PC-3 (cell line): ENCODE data around the gene LSP1. TPM values are rescaled to one million over a fixed set of nuclear protein-coding genes. Genes with fewer than 3 reads are reported as not detected.

ENCODE experiments used
- ATAC-seq: fragments of 200-7000 bp; cut with Tn5 transposase; 2 replicates; pipeline ENCODE4 v1.9.1; 2020; ENCODE audit warnings: mild to moderate bottlenecking, moderate library complexity
- BruUV-seq: library from RNA; stranded (reverse); fragments of 400-500 nt; replicated peaks from 2 replicates; lab custom pipeline; 2021; lab: Mats Ljungman, UMichigan
- CTCF ChIA-PET: fragments of 300-600 bp; sonication (Branson Sonifier 250); formaldehyde crosslinking; loops from one replicate; lab custom pipeline; 2022; ENCODE audit warnings: antibody characterized with exemption; lab: Charles Lee
- POLR2A ChIA-PET: fragments of 300-600 bp; sonication (Branson Sonifier 250); formaldehyde crosslinking; loops from one replicate; lab custom pipeline; 2022; ENCODE audit warnings: antibody characterized with exemption; ENCODE audit not compliant: unreplicated experiment; lab: Charles Lee
- DNase-seq: peaks from one replicate; pipeline ENCODE4 v3.0.0-alpha.2; 2015
- H2AFZ ChIP-seq: fragments of 300-600 bp; sonication (generic); 2 replicates; pipeline ENCODE4 v1.6.0; 2016; ENCODE audit warnings: antibody characterized with exemption, low read length
- H3F3A ChIP-seq: fragments of 300-600 bp; sonication (generic); one replicate; pipeline ENCODE4 v1.6.0; 2017; ENCODE audit warnings: antibody characterized with exemption, low read length, control low read depth, mild to moderate bottlenecking; ENCODE audit not compliant: unreplicated experiment
- H3K27ac ChIP-seq: fragments of 300-600 bp; sonication (generic); 2 replicates; pipeline ENCODE4 v1.5.1; 2016; ENCODE audit warnings: mild to moderate bottlenecking, low read length
- H3K27me3 ChIP-seq: fragments of 300-600 bp; sonication (generic); 2 replicates; pipeline ENCODE4 v1.6.1; 2016; ENCODE audit warnings: low read length, mixed read lengths
- H3K36me3 ChIP-seq: fragments of 300-600 bp; sonication (generic); 2 replicates; pipeline ENCODE4 v1.6.1; 2016; ENCODE audit warnings: low read depth, mixed run types, low read length, mixed read lengths
- H3K4me1 ChIP-seq: fragments of 300-600 bp; sonication (generic); 2 replicates; pipeline ENCODE4 v1.5.1; 2016; ENCODE audit warnings: low read length; ENCODE audit not compliant: insufficient read depth
- H3K4me2 ChIP-seq: fragments of 300-600 bp; sonication (generic); 2 replicates; pipeline ENCODE4 v1.6.0; 2016; ENCODE audit warnings: low read length
- H3K4me3 ChIP-seq: fragments of 300-600 bp; sonication (generic); 2 replicates; pipeline ENCODE4 v1.5.1; 2016; ENCODE audit warnings: mild to moderate bottlenecking, low read length, mixed read lengths
- H3K79me2 ChIP-seq: fragments of 300-600 bp; sonication (generic); 2 replicates; pipeline ENCODE4 v1.6.1; 2017; ENCODE audit warnings: low read length, mixed read lengths
- H3K9ac ChIP-seq: fragments of 300-600 bp; sonication (generic); 2 replicates; pipeline ENCODE4 v1.6.0; 2016; ENCODE audit warnings: mild to moderate bottlenecking, low read length
- H3K9me2 ChIP-seq: fragments of 300-600 bp; sonication (generic); replicated peaks from 2 replicates; pipeline ENCODE4 v1.6.1; 2016; ENCODE audit warnings: mixed run types, low read length, mixed read lengths
- H3K9me3 ChIP-seq: fragments of 300-600 bp; sonication (generic); 2 replicates; pipeline ENCODE4 v1.6.1; 2016; ENCODE audit warnings: low read length, mixed read lengths
- H4K20me1 ChIP-seq: fragments of 300-600 bp; sonication (generic); 2 replicates; pipeline ENCODE4 v1.6.1; 2016; ENCODE audit warnings: low read length, mixed read lengths
- EZH2 ChIP-seq: fragments of 300-600 bp; sonication (generic); IDR thresholded peaks from one replicate; pipeline ENCODE4 v1.6.1; 2017; ENCODE audit warnings: antibody characterized with exemption, mild to moderate bottlenecking, low read length; ENCODE audit not compliant: unreplicated experiment
- EZH2phosphoT487 ChIP-seq: fragments of 300-600 bp; sonication (generic); IDR thresholded peaks from 2 replicates; pipeline ENCODE4 v1.6.1; 2018; ENCODE audit warnings: mild to moderate bottlenecking, antibody characterized with exemption, low read length, borderline replicate concordance
- intact Hi-C: fragments of 100-400 bp; cut with micrococcal nuclease; formaldehyde crosslinking; loops from 2 replicates; pipeline ENCODE4 v1.9.0; 2023
- total RNA-seq: library from RNA; depleted of rRNA; stranded (reverse); fragments of >200 nt; gene quantifications from 2 replicates; pipeline ENCODE4 v1.2.3, GENCODE V29; 2014
- TF ChIP-seq, protein P1 (sequence below): fragments of 300-600 bp; sonication (generic); conservative IDR thresholded peaks from 2 replicates; pipeline ENCODE4 v1.5.1; 2017; ENCODE audit warnings: antibody characterized with exemption, low read depth, mild to moderate bottlenecking, low read length

Gene LSP1
- total RNA-seq, 1 experiment from 2014 or later: not detected

- Histone ChIP-seq H3K4me2 (no peak overlapping the region), H3K4me1 (no peaks in the 10 kb centered on the region), H3K9me3 (no peaks in the 10 kb centered on the region), H4K20me1 (no peaks in the 10 kb centered on the region), H3K4me3 (no peak overlapping the region), H2AFZ (no peak overlapping the region), H3K36me3 (no peaks in the 10 kb centered on the region), H3K9ac (no peak overlapping the region), H3K27ac (no peak overlapping the region), H3K9me2 (no peaks in the 10 kb centered on the region), H3K79me2 (no peaks in the 10 kb centered on the region), H3F3A (no peaks in the 10 kb centered on the region), H3K27me3 (no peaks in the 10 kb centered on the region)
- CTCF ChIA-PET: no interaction called here
- no peak for ATAC-seq
- DNase-seq: no peak
- no peak for TF ChIP-seq EZH2
- TF ChIP-seq, protein P1, sequence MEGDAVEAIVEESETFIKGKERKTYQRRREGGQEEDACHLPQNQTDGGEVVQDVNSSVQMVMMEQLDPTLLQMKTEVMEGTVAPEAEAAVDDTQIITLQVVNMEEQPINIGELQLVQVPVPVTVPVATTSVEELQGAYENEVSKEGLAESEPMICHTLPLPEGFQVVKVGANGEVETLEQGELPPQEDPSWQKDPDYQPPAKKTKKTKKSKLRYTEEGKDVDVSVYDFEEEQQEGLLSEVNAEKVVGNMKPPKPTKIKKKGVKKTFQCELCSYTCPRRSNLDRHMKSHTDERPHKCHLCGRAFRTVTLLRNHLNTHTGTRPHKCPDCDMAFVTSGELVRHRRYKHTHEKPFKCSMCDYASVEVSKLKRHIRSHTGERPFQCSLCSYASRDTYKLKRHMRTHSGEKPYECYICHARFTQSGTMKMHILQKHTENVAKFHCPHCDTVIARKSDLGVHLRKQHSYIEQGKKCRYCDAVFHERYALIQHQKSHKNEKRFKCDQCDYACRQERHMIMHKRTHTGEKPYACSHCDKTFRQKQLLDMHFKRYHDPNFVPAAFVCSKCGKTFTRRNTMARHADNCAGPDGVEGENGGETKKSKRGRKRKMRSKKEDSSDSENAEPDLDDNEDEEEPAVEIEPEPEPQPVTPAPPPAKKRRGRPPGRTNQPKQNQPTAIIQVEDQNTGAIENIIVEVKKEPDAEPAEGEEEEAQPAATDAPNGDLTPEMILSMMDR: no peak
- no peak for TF ChIP-seq EZH2phosphoT487
- intact Hi-C loops: no loop called here
- no TSS peak for BruUV-seq
- POLR2A ChIA-PET: no interaction called here
These were observed 1.3 kb upstream of the LSP1 start for GRCh38 chr11:1851468-1852180.

GRCh38 chr11:1852271-1852876 lies 510 bp upstream of the LSP1 start:
- POLR2A ChIA-PET: no interaction called here
- intact Hi-C loops: no loop called here
- no peaks in the 10 kb centered on the region for H3K27me3 ChIP-seq

More at GRCh38 chr11:1852271-1852876, 510 bp upstream of the LSP1 start:
- Histone ChIP-seq H2AFZ (no peak overlapping the region), H3K4me1 (no peaks in the 10 kb centered on the region), H3K36me3 (no peaks in the 10 kb centered on the region), H3K4me2 (no peak overlapping the region), H4K20me1 (no peaks in the 10 kb centered on the region), H3K79me2 (no peaks in the 10 kb centered on the region), H3F3A (no peaks in the 10 kb centered on the region), H3K9me2 (no peaks in the 10 kb centered on the region), H3K4me3 (no peak overlapping the region), H3K27ac (no peak overlapping the region), H3K9ac (no peak overlapping the region), H3K9me3 (no peaks in the 10 kb centered on the region)
- CTCF ChIA-PET: no interaction called here
- no TSS peak for BruUV-seq
- DNase-seq (no peak), ATAC-seq (no peak)
- no peak for TF ChIP-seq EZH2
- no peak for TF ChIP-seq EZH2phosphoT487
- TF ChIP-seq, protein P1: no peak
